ENCODE data around the gene ITIH5. TPM values are rescaled to one million over a fixed set of nuclear protein-coding genes. Genes with fewer than 3 reads are reported as not detected.
"Not testable (repeated sequence)": the region's sequence is repeated elsewhere in the genome, so short reads cannot be mapped to it uniquely, and the experiment has no call there.

Gene ITIH5
- total RNA-seq, result 0.52 and 11.1 TPM in 2 replicates

GRCh38 chr10:7666253-7667023 lies at the start of gene ITIH5:
Gene ITIH5, minus strand, starts transcription at chr10:7666966. Its CDS starts 74 bp downstream, at chr10:7666892.
- no peak for DNase-seq (ENCODE audit: low read depth)

- no peak for DNase-seq (ENCODE audit: low read depth)
Measured at GRCh38 chr10:7715515-7715914, 48.7 kb upstream of the ITIH5 start.

- DNase-seq (ENCODE audit: low read depth), result not testable (repeated sequence)
Measured at GRCh38 chr10:7711075-7711474, 44.3 kb upstream of the ITIH5 start.

- DNase-seq (ENCODE audit: low read depth), result no peak
Measured at GRCh38 chr10:7710446-7710845, 43.7 kb upstream of the ITIH5 start.

- no peak for DNase-seq (ENCODE audit: low read depth)
Measured at GRCh38 chr10:7708832-7709231, 42.1 kb upstream of the ITIH5 start.

GRCh38 chr10:7707858-7708622 lies 41.3 kb upstream of the ITIH5 start:
- no peak for DNase-seq (ENCODE audit: low read depth)

GRCh38 chr10:7707102-7707501 lies 40.3 kb upstream of the ITIH5 start:
- DNase-seq (ENCODE audit: low read depth), result peak; percentile 92

- no peak for DNase-seq (ENCODE audit: low read depth)
Measured at GRCh38 chr10:7706534-7707073, 39.8 kb upstream of the ITIH5 start.

- no peak for DNase-seq (ENCODE audit: low read depth)
Measured at GRCh38 chr10:7705341-7705740, 38.6 kb upstream of the ITIH5 start.

- no peak for DNase-seq (ENCODE audit: low read depth)
Measured at GRCh38 chr10:7704071-7705016, 37.6 kb upstream of the ITIH5 start.

- DNase-seq (ENCODE audit: low read depth), result no peak
Measured at GRCh38 chr10:7703140-7703539, 36.4 kb upstream of the ITIH5 start, which contains the start of gene ITIH2. Gene ITIH2, plus strand, starts transcription at chr10:7703316. Its CDS starts 119 bp downstream, at chr10:7703435.

- no peak for DNase-seq (ENCODE audit: low read depth)
Measured at GRCh38 chr10:7702288-7702812, 35.6 kb upstream of the ITIH5 start.

- no peak for DNase-seq (ENCODE audit: low read depth)
Measured at GRCh38 chr10:7701158-7701742, 34.5 kb upstream of the ITIH5 start.

- DNase-seq (ENCODE audit: low read depth), result peak; percentile 92
Measured at GRCh38 chr10:7700577-7701125, 33.9 kb upstream of the ITIH5 start.

GRCh38 chr10:7697426-7697825 lies 30.7 kb upstream of the ITIH5 start:
- DNase-seq (ENCODE audit: low read depth), result peak; percentile 20

- DNase-seq (ENCODE audit: low read depth), result peak; percentile 92
Measured at GRCh38 chr10:7696545-7696944, 29.8 kb upstream of the ITIH5 start.

GRCh38 chr10:7693194-7693593 lies 26.4 kb upstream of the ITIH5 start:
- not testable (repeated sequence) for DNase-seq (ENCODE audit: low read depth)

- not testable (repeated sequence) for DNase-seq (ENCODE audit: low read depth)
Measured at GRCh38 chr10:7692368-7692767, 25.6 kb upstream of the ITIH5 start.

- not testable (repeated sequence) for DNase-seq (ENCODE audit: low read depth)
Measured at GRCh38 chr10:7690885-7691597, 24.3 kb upstream of the ITIH5 start.

GRCh38 chr10:7689591-7689990 lies 22.8 kb upstream of the ITIH5 start:
- no peak for DNase-seq (ENCODE audit: low read depth)
